Fibroblast of lung (primary cell): ENCODE measurements around the gene GNAS.

Experiments
- EZH2 ChIP-seq: IDR thresholded peaks from 2 replicates; pipeline ENCODE4 v1.5.1; 2012; ENCODE audit warnings: low read length, control low read depth, mild to moderate bottlenecking; ENCODE audit errors: missing control alignments
- TF ChIP-seq, protein P1 (sequence below), 2 donors: IDR thresholded peaks in 1 of 2; conservative IDR thresholded peaks in 1 of 2; 1 replicate in 1 of 2; 2 replicates in 1 of 2; pipeline ENCODE4 v1.5.1; 2011 to 2012; ENCODE audit warnings: low read length in 2 of 2, control low read depth in 1 of 2, inconsistent platforms in 1 of 2, low read depth in 1 of 2, mild to moderate bottlenecking in 1 of 2

DNA sequence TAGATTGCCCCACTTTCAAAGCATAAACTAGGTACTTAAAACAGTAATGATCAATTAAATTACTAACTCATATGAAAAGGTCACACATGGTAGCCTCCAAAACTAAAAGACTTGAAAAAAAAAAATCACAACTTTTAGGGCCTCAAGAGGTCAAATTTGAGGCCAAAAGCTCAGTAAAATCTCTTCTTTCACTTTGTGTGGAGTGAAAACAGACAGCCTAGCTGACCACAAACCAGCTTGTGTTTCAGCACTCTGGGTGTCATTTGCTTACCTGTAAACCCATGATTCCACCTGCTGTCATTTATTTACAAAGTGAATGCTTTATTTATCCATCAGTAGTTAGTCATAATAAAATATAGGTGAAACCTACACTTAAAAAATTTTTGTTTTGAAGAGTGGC, 34.0 kb downstream of the GNAS start:
- TF ChIP-seq, protein P1, sequence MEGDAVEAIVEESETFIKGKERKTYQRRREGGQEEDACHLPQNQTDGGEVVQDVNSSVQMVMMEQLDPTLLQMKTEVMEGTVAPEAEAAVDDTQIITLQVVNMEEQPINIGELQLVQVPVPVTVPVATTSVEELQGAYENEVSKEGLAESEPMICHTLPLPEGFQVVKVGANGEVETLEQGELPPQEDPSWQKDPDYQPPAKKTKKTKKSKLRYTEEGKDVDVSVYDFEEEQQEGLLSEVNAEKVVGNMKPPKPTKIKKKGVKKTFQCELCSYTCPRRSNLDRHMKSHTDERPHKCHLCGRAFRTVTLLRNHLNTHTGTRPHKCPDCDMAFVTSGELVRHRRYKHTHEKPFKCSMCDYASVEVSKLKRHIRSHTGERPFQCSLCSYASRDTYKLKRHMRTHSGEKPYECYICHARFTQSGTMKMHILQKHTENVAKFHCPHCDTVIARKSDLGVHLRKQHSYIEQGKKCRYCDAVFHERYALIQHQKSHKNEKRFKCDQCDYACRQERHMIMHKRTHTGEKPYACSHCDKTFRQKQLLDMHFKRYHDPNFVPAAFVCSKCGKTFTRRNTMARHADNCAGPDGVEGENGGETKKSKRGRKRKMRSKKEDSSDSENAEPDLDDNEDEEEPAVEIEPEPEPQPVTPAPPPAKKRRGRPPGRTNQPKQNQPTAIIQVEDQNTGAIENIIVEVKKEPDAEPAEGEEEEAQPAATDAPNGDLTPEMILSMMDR (conservative IDR thresholded peaks at IDR 0.05 in 1 of 2, IDR thresholded peaks at IDR 0.05 in 1 of 2; ENCODE audit: low read depth in 1 of 2, low read length in 2 of 2), result no peak
- no peak for TF ChIP-seq EZH2
